HUES48 (cell line): ENCODE measurements around the gene SLC27A4.

ENCODE experiments used
- H3K27ac ChIP-seq: one replicate; pipeline ENCODE4 v1.7.0; 2013; ENCODE audit warnings: low read depth, low read length, inconsistent platforms
- H3K27me3 ChIP-seq: 2 replicates; pipeline ENCODE4 v1.6.1; 2013; ENCODE audit warnings: mild to moderate bottlenecking, low read length; ENCODE audit not compliant: control insufficient read depth, insufficient read depth
- H3K36me3 ChIP-seq: 2 replicates; pipeline ENCODE4 v1.6.1; 2013; ENCODE audit warnings: low read length; ENCODE audit not compliant: control insufficient read depth, insufficient read depth
- H3K4me1 ChIP-seq: 2 replicates; pipeline ENCODE4 v1.6.1; 2013; ENCODE audit warnings: mild to moderate bottlenecking, low read length; ENCODE audit not compliant: control insufficient read depth, insufficient read depth
- H3K4me3 ChIP-seq: 2 replicates; pipeline ENCODE4 v1.5.1; 2013; ENCODE audit warnings: mild to moderate bottlenecking, low read depth, low read length
- H3K9ac ChIP-seq: 2 replicates; pipeline ENCODE4 v1.6.1; 2013; ENCODE audit warnings: mild to moderate bottlenecking, low read depth, low read length, moderate library complexity
- H3K9me3 ChIP-seq: 2 replicates; pipeline ENCODE4 v1.6.1; 2013; ENCODE audit warnings: low read length; ENCODE audit not compliant: control insufficient read depth, insufficient read depth

SLC27A4 gene

DNA sequence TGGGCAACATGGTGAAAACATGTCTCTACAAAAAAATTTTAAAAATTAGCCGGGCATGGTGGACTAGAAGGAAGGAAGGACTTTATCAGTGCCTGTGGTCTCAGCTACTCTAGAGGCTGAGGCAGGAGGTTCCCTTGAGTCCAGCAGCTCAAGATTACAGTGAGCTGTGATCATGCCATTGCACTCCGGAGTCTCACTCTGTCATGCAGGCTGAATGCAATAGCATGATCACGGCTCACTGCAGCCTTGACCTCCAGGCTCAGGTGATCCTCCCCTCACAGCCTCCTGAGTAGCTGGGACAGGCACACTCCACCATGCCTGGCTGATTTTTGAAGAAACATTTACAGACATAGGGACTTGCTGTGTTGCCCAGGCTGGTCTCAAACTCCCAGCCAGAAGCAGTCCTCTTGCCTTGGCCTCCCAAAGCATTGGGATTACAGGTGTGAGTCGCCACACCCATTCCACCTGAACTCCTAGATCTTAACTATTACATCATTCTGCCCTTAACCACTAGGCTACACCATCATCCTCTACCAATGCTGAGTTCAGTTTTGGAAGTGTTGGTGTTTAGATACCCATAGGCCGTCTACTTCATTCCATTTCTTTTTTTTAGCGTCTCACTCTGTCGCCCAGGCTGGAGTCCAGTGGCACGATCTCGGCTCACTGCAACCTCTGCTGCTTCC, 28.8 kb downstream of the SLC27A4 start:
- Histone ChIP-seq H3K27me3 (peaks cover 44% of the 10 kb centered on the region), H3K9me3 (no peaks in the 10 kb centered on the region), H3K4me3 (no peak overlapping the region), H3K4me1 (peaks cover 16% of the 10 kb centered on the region), H3K36me3 (peaks cover 4% of the 10 kb centered on the region; the same call in 1 of the 2 replicates), H3K9ac (no peak overlapping the region), H3K27ac (no peak overlapping the region)

DNA sequence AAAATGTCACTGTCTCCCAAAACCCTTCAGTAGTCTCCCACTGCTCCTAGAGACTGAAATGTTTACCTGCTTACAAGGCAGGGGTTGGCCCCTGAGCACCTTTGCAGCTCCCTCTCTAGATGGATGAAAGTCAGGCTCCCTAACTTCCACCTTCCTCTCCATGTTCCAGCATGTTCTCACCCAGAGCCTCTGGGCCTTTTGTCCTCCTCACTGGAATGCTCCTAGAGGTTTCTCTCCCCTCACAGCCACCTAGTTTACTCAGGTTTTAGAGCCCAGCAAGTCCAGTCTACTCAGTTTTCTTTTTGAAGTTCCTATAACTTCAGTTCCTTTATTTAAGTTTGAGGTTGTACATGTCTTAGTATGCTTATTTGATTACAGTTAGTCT, 30.0 kb downstream of the SLC27A4 start:
- Histone ChIP-seq H3K9me3 (no peaks in the 10 kb centered on the region), H3K4me1 (peaks cover 9% of the 10 kb centered on the region), H3K9ac (0 out of 2 replicates have a peak overlapping the region, but pooled peaks have one; percentile 46), H3K27me3 (peaks cover 35% of the 10 kb centered on the region), H3K4me3 (peak overlapping the region; percentile 98), H3K36me3 (peaks cover 4% of the 10 kb centered on the region; the same call in 1 of the 2 replicates), H3K27ac (peak overlapping the region; percentile 78)

DNA sequence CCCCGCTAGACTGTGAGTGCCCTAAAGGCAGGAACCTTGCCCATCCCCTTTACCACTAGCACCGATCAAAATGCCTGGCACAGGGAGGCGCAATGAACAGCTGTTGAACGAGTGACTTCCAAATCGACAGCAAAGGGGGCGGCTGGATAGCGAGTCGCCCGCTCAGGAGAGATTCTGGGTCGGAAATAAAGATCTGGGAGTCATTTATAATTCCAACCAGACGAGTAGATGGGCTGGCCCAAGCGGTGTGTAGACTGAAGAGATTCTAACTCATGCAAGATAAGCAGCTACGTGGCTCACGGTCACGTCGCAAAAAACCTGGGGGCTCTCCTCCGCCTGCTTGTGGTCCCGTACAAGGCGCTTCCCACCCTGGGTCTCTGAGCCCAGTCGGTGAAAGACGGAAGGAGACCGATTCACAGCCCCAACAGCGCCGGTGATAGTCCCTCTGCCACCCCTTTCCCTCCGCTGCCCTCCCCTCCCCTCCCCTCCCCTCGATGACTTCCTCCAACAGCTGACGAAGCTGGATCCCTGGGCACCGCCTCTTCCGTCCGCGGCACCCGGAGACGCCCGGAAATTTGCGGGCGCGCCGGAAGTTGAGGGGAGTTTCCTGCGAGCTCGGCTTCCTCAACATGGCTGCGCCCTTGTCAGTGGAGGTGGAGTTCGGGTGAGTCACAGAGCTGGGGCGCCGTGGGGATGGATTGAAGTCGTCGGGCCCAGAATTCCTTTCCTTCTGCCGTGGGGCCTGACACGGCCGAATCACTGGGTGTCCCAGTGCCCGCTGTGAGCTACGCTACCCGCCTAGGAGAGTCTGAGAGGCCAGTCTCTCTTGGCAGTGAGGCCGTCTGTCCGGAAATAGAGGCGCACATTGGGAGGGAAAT, 30.7 kb downstream of the SLC27A4 start, which contains the start of gene URM1:
TSS of gene URM1 (plus strand) at position 623 of the 878 bp plus-strand sequence. CDS start at position 630, 7 bp downstream.
- peak within 1 kb of the TSS; percentile 64 for H3K9ac ChIP-seq
- H3K27ac ChIP-seq, result peak within 1 kb of the TSS; percentile 78
- H3K27me3 ChIP-seq, result peaks cover 29% of the 10 kb centered on the region
- peaks cover 4% of the 10 kb centered on the region; the same call in 1 of the 2 replicates for H3K4me1 ChIP-seq
- H3K9me3 ChIP-seq, result no peaks in the 10 kb centered on the region
- peak within 1 kb of the TSS; percentile 98 for H3K4me3 ChIP-seq
- H3K36me3 ChIP-seq, result peaks cover 4% of the 10 kb centered on the region; the same call in 1 of the 2 replicates

DNA sequence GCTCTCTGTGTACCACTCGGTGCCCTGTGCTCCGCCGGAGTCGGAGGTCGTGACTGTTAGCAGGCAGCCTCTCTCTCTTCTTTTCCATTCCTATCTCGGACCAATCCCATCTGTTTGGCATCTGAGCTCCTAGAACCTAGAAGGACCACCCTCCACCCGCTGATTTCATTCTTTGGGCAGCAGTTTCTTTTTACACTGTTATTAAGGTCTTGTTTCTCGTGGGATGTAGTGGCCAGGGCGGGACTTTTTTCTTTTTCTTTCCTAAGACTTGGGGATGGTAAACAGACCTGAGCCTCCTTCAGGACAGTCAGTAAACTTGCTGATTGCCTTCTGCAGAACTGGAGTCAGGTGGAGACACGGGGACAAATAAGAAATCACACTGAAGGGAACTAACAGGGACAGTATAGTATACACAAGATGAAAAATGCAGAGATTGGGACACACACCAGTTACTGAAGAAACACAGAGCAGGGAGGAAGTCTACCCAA, 31.3 kb downstream of the SLC27A4 start:
- H3K27ac ChIP-seq, result peak overlapping the region; percentile 71

DNA sequence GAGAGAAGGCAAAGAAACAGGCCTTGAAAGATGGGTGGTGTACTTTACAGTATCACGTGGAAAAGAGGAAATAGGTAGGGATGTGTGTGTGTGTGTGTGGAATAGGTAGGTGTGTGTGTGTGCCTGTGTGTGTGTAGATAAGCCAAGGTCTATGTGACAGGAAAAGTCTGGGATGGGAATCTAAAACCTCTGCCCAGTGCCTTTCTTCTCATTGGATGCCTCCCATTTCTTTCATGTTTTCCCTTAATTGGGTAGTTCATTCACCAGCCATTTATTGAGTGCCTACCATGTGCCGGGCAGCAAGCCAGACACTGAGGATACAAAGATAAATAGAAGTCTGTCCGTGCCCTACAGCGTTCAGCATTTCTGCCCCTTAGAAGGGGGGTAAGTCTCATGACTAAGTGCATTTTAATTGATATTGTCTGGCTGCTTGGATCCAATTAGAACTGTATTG, 31.9 kb downstream of the SLC27A4 start:
- peaks cover 18% of the 10 kb centered on the region for H3K27me3 ChIP-seq
- H3K9ac ChIP-seq, result no peak overlapping the region
- H3K27ac ChIP-seq, result no peak overlapping the region
- H3K36me3 ChIP-seq, result peaks cover 4% of the 10 kb centered on the region; the same call in 1 of the 2 replicates
- peaks cover 4% of the 10 kb centered on the region; the same call in 1 of the 2 replicates for H3K4me1 ChIP-seq
- no peaks in the 10 kb centered on the region for H3K9me3 ChIP-seq
- H3K4me3 ChIP-seq, result peak overlapping the region; percentile 98

More for the DNA sequence above, 31.3 kb downstream of the SLC27A4 start:
- peak overlapping the region; percentile 64 for H3K9ac ChIP-seq
- peaks cover 4% of the 10 kb centered on the region; the same call in 1 of the 2 replicates for H3K36me3 ChIP-seq
- peaks cover 4% of the 10 kb centered on the region; the same call in 1 of the 2 replicates for H3K4me1 ChIP-seq
- H3K4me3 ChIP-seq, result peak overlapping the region; percentile 98
- H3K27me3 ChIP-seq, result peaks cover 24% of the 10 kb centered on the region
- H3K9me3 ChIP-seq, result no peaks in the 10 kb centered on the region

DNA sequence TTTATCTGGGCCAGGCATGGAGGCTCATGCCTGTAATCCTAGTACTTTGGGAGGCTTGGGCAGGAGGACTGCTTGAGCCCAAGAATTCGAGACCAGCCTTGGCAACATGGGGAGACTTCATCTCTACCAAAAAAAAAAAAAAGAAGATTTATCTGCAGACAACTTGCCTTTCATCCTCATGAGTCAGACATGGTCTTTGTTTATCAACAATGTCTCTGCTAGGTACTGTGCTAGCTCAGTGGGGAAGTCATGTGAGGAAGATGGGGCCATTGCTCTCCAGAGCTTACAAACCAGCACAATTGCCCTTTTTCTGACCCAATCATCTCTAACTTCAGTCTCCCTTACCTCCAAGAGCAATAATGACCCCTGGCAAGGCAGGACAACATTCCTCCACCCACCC, 32.5 kb downstream of the SLC27A4 start:
- H3K4me3 ChIP-seq, result no peak overlapping the region
- peaks cover 4% of the 10 kb centered on the region; the same call in 1 of the 2 replicates for H3K4me1 ChIP-seq
- no peak overlapping the region for H3K27ac ChIP-seq
- H3K9ac ChIP-seq, result no peak overlapping the region
- H3K9me3 ChIP-seq, result no peaks in the 10 kb centered on the region
- H3K36me3 ChIP-seq, result peaks cover 6% of the 10 kb centered on the region; the same call in 1 of the 2 replicates
- H3K27me3 ChIP-seq, result peaks cover 12% of the 10 kb centered on the region

DNA sequence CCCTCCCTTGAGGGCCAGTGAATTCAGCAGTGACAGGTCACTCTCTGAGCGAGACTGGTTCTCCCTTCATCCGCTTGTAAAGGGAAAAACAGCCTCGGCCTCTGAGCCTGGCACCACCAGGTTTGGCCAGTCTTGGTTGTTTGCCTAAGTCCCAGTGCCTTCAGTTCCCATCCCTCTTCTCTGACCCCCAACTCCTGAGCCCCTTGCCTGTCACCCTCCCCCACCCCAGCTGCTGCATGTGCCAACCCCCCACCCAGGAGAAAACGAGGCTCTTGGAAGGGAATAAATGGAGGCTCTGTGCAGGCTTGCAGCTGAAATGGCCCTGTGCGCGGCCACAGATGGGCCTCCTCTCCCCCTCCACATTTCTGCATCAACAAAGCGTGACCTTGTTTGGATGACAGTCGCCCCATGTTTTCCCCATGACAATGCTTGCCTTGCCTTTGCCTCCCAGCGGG, 33.9 kb downstream of the SLC27A4 start:
- peaks cover 9% of the 10 kb centered on the region for H3K36me3 ChIP-seq
- peaks cover 4% of the 10 kb centered on the region; the same call in 1 of the 2 replicates for H3K4me1 ChIP-seq
- H3K9ac ChIP-seq, result no peak overlapping the region
- no peaks in the 10 kb centered on the region for H3K9me3 ChIP-seq
- peaks cover 3% of the 10 kb centered on the region for H3K27me3 ChIP-seq
- no peak overlapping the region for H3K4me3 ChIP-seq
- H3K27ac ChIP-seq, result no peak overlapping the region

DNA sequence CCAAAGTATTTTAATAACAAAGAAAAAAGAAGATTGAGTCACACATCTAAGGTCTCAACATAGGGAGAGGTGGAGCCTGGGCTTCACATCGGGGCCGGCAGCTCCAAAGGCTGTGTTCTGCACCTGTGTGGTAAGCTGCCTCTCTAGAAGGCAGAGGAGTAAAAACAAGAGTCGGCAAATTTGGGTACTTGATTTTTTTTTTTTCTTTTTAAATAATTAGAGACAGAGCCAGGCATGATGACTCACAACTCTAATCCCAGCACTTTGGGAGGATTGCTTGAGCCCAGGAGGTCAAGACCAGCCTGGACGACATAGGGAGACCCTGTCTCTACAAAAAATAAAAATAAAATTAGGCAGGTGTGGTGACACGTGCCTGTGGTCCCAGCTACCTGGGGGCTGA, 35.5 kb downstream of the SLC27A4 start:
- H3K9ac ChIP-seq, result no peak overlapping the region
- no peak overlapping the region for H3K27ac ChIP-seq
- no peak overlapping the region for H3K4me3 ChIP-seq
- peaks cover 9% of the 10 kb centered on the region for H3K36me3 ChIP-seq
- no peaks in the 10 kb centered on the region for H3K27me3 ChIP-seq
- no peaks in the 10 kb centered on the region for H3K9me3 ChIP-seq
- H3K4me1 ChIP-seq, result peaks cover 4% of the 10 kb centered on the region; the same call in 1 of the 2 replicates

DNA sequence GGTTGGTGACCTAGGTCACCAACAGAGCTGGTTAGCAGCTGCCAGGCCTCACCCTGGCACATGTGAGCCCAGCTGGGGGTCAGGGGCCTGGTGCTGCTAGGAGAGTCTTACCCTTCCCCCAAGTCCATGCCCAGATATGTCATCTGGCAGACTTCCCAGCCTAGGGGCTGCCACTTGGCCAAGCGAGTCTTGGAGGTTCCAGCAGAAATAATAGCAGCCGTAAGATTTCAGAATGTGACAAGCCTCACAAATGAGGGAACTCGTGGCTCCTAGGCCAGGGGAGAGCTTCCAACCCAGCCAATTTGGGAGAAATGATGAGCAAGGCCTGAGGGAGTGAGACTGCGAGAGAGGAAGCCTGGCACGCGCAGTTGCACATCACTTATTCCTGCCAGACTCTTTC, 41.9 kb downstream of the SLC27A4 start:
- Histone ChIP-seq H3K4me3 (peak overlapping the region; percentile 42), H3K9me3 (no peaks in the 10 kb centered on the region), H3K9ac (no peak overlapping the region), H3K36me3 (peaks cover 14% of the 10 kb centered on the region), H3K27me3 (peaks cover 55% of the 10 kb centered on the region), H3K27ac (peak overlapping the region; percentile 70), H3K4me1 (peaks cover 41% of the 10 kb centered on the region)

DNA sequence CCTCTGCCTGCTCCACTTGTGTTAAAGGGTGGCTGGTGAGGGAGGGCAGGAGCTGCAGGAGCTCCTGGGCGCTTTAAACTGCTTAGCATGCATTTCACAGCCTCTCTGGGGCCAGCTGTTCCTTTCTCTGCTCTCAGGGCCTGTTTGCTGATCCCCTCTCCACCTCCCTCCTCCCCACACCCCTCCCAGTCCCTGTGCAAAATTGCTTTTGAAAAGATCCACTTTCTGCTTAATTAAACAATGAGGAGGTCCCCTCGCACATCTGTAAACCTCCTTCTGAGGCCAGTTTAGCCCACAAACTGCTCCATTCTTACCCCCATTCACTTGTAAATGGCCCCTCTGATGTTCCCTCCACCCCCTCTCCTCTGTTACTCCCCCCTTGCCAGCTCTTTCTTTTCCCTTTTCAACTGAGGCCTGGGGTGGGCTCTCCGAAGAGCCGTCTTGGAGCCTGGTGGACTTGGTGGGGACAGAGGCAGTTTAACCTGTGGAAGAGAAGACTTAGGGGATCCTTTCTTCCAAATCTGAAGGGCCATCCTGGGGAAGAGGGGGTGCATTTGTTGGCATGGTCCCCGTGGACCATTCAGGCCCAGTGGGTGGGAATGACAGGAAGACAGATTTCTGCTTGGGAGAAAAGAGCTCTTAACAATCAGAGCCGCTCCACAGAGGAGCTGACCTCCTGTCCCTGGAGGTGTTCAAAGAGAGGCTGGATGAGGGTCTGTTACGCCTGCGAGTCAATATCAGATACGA, 42.9 kb downstream of the SLC27A4 start:
- Histone ChIP-seq H3K9me3 (no peaks in the 10 kb centered on the region), H3K27ac (peak overlapping the region; percentile 70), H3K9ac (no peak overlapping the region), H3K36me3 (peaks cover 18% of the 10 kb centered on the region), H3K4me3 (peak overlapping the region; percentile 42), H3K4me1 (peaks cover 41% of the 10 kb centered on the region), H3K27me3 (peaks cover 63% of the 10 kb centered on the region)
